Esophagus muscularis mucosa (tissue), 4 donors: Measurements from ENCODE around the gene RYR1. TPM values are rescaled to one million over a fixed set of nuclear protein-coding genes. Genes with fewer than 3 reads are reported as not detected.
"Not testable (repeated sequence)": the region's sequence is repeated elsewhere in the genome, so short reads cannot be mapped to it uniquely, and the experiment has no call there.

Source experiments
- DNase-seq: peaks from one replicate; pipeline ENCODE4 v3.0.0-alpha.2; 2017; ENCODE audit errors: extremely low spot score
- H3K27ac ChIP-seq, 4 donors: fragments of 200-600 bp; sonication (generic); replicated peaks in 1 of 4; 1 replicate in 3 of 4; 2 replicates in 1 of 4; pipeline ENCODE4 v1.5.1; 2016 to 2019; ENCODE audit warnings: mild to moderate bottlenecking in 1 of 4
- H3K27me3 ChIP-seq, 4 donors: fragments of 200-600 bp; sonication (generic); one replicate each; pipeline versions ENCODE4 v1.5.1 to v1.6.0; 2016 to 2019
- H3K36me3 ChIP-seq, 4 donors: fragments of 200-600 bp; sonication (generic); one replicate each; pipeline ENCODE4 v1.5.1; 2016 to 2019
- H3K4me1 ChIP-seq, 4 donors: fragments of 200-600 bp; sonication (generic); one replicate each; pipeline ENCODE4 v1.5.1; 2016 to 2019
- H3K4me3 ChIP-seq, 4 donors: fragments of 200-600 bp; sonication (generic); 1 replicate in 2 of 4; 2 replicates in 2 of 4; pipeline ENCODE4 v1.5.1; 2016 to 2019; ENCODE audit warnings: mild to moderate bottlenecking in 4 of 4, moderate library complexity in 1 of 4
- H3K9me3 ChIP-seq, 4 donors: fragments of 200-600 bp; sonication (generic); 1 replicate in 3 of 4; 2 replicates in 1 of 4; pipeline ENCODE4 v1.5.1; 2016 to 2019
- CTCF ChIP-seq, 3 experiments: fragments of 200-600 bp in 2 of 3; fragments of 450-650 bp in 1 of 3; sonication (generic) in 2 of 3; IDR thresholded peaks; one replicate each; pipeline ENCODE4 v1.5.1; 2017 to 2019; ENCODE audit warnings: antibody characterized with exemption in 3 of 3, mild to moderate bottlenecking in 2 of 3, moderate library complexity in 1 of 3
- EP300 ChIP-seq: sonication (generic); formaldehyde crosslinking; IDR thresholded peaks from one replicate; pipeline ENCODE4 v1.6.1; 2017; ENCODE audit warnings: antibody characterized with exemption
- POLR2A ChIP-seq: fragments of 450-650 bp; IDR thresholded peaks from one replicate; pipeline ENCODE4 v1.6.1; 2017; ENCODE audit warnings: antibody characterized with exemption, moderate library complexity, mild to moderate bottlenecking, low read depth
- POLR2AphosphoS5 ChIP-seq, 2 donors: sonication (generic); formaldehyde crosslinking; IDR thresholded peaks; one replicate each; pipeline ENCODE4 v1.6.1; 2017; ENCODE audit warnings: antibody characterized with exemption in 2 of 2
- whole genome bisulfite sequencing: methylation state at CpG from one replicate; pipeline ENCODE4 v1.1.5; 2018; 5-methylcytosine and 5-hydroxymethylcytosine counted together
- intact Hi-C: fragments of 100-400 bp; cut with DNase I; formaldehyde crosslinking; loops from one replicate; pipeline ENCODE4 v1.15.1; 2023
- total RNA-seq, 4 donors: library from RNA; depleted of rRNA; stranded (reverse); fragments of >200 nt; gene quantifications; one replicate each; pipeline versions ENCODE4 v1.1.0 to v1.2.1, GENCODE V29; 2016

Gene RYR1
- total RNA-seq, 4 donors from 2014 or later = 0.99 to 4.0 (median 2.7) TPM

GRCh38 chr19:38512277-38512676 is 78.8 kb downstream of the RYR1 start:
- no peaks in the 10 kb centered on the region for H3K36me3 ChIP-seq
- no peak overlapping the region for H3K27ac ChIP-seq
- peaks cover 0 to 16% (median 0%) of the 10 kb centered on the region in 4 donors for H3K27me3 ChIP-seq
- WGBS = 97% methylated on average over 19 of the region's 19 CpGs
- intact Hi-C loops = loop anchor here (10.0 kb wide), 1 partner anchor 123 kb away; no protein-coding TSS in a partner anchor
- no peaks in the 10 kb centered on the region for H3K9me3 ChIP-seq
- peaks cover 0 to 12% (median 8%) of the 10 kb centered on the region in 4 donors for H3K4me1 ChIP-seq
- H3K4me3 ChIP-seq = no peak overlapping the region
- no peak for DNase-seq
- TF ChIP-seq EP300 = no peak
- no peak for TF ChIP-seq CTCF (IDR thresholded peaks at IDR 0.05)
- TF ChIP-seq POLR2A = no peak
- no peak for TF ChIP-seq POLR2AphosphoS5 (IDR thresholded peaks at IDR 0.05)

GRCh38 chr19:38513156-38513555 is 79.7 kb downstream of the RYR1 start:
- intact Hi-C loops = loop anchor here (10.0 kb wide), 1 partner anchor 122 kb away; no protein-coding TSS in a partner anchor
- 86% methylated on average over 6 of the region's 6 CpGs for WGBS

GRCh38 chr19:38513762-38514167 is 80.3 kb downstream of the RYR1 start:
- peaks cover 0 to 10% (median 8%) of the 10 kb centered on the region in 4 donors for H3K4me1 ChIP-seq
- H3K9me3 ChIP-seq = no peaks in the 10 kb centered on the region
- H3K27me3 ChIP-seq = peaks cover 0 to 12% (median 0%) of the 10 kb centered on the region in 4 donors
- no peak for TF ChIP-seq CTCF (IDR thresholded peaks at IDR 0.05)
- TF ChIP-seq POLR2A = no peak
- no peak for TF ChIP-seq EP300
- H3K27ac ChIP-seq = no peak overlapping the region
- WGBS = 76% methylated on average over 3 of the region's 3 CpGs
- H3K4me3 ChIP-seq = no peak overlapping the region
- H3K36me3 ChIP-seq = no peaks in the 10 kb centered on the region
- no peak for DNase-seq
- intact Hi-C loops = loop anchor here (10.0 kb wide), 1 partner anchor 121 kb away; no protein-coding TSS in a partner anchor

More at GRCh38 chr19:38513156-38513555, 79.7 kb downstream of the RYR1 start:
- not testable (repeated sequence) for H3K27ac ChIP-seq, H3K4me3 ChIP-seq, H3K9me3 ChIP-seq, H3K36me3 ChIP-seq, DNase-seq, H3K4me1 ChIP-seq
- peaks cover 0 to 12% (median 0%) of the 10 kb centered on the region in 4 donors for H3K27me3 ChIP-seq

- peak overlapping the region in 2 of 4 donors; percentile 12 to 18 for H3K4me3 ChIP-seq
- WGBS = 20% methylated on average over 31 of the region's 32 CpGs
Observed at GRCh38 chr19:38514812-38515633, 81.5 kb downstream of the RYR1 start.

More at GRCh38 chr19:38514812-38515633, 81.5 kb downstream of the RYR1 start:
- Histone ChIP-seq H3K27me3 (peaks cover 0 to 12% (median 0%) of the 10 kb centered on the region in 4 donors), H3K4me1 (peaks cover 0 to 10% (median 8%) of the 10 kb centered on the region in 4 donors), H3K27ac (no peak overlapping the region), H3K9me3 (no peaks in the 10 kb centered on the region), H3K36me3 (no peaks in the 10 kb centered on the region)
- intact Hi-C loops = loop anchor here (5.0 to 10.0 kb wide), 2 partner anchors 113 to 120 kb away; partner anchors contain the start of gene FAM98C
- TF ChIP-seq POLR2A = no peak
- peak; percentile 67 to 92 (median 78) for TF ChIP-seq CTCF (IDR thresholded peaks at IDR 0.05)
- DNase-seq = peak; percentile 94
